K562 (cell line): ENCODE measurements around the gene HDAC2. TPM values are rescaled to one million over a fixed set of nuclear protein-coding genes. Genes with fewer than 3 reads are reported as not detected.
A peak's percentile ranks its signal among the peaks of the same experiment; 100 is the strongest.

Experiments used
- ATAC-seq: fragments of 200-7000 bp; cut with Tn5 transposase; 3 replicates; pipeline ENCODE4 v1.9.1; 2020; ENCODE audit warnings: moderate library complexity
- Bru-seq: library from RNA; stranded (reverse); fragments of 400-500 nt; gene quantifications from one replicate; lab custom pipeline; 2021; lab: Mats Ljungman, UMichigan
- BruChase-seq, 2 experiments: library from RNA; stranded (reverse); fragments of 400-500 nt; gene quantifications; one replicate each; lab custom pipeline; 2021; lab: Mats Ljungman, UMichigan
- BruUV-seq: library from RNA; stranded (reverse); fragments of 400-500 nt; replicated peaks from 2 replicates; lab custom pipeline; 2021; lab: Mats Ljungman, UMichigan
- CTCF ChIA-PET: fragments of 300-600 bp; formaldehyde crosslinking; extraction: SDS; loops from one replicate; lab custom pipeline; 2021; ENCODE audit warnings: low intra/inter-chr PET ratio; lab: Yijun Ruan, JAX
- POLR2A ChIA-PET: fragments of 300-600, 350-650 bp; sonication (Branson Sonifier 250); formaldehyde crosslinking; extraction: SDS; loops from one replicate; lab custom pipeline; 2021; ENCODE audit warnings: antibody characterized with exemption, inconsistent platforms; lab: Yijun Ruan, JAX
- DNase-seq, 4 experiments: peaks; one replicate each; pipeline versions ENCODE4 v3.0.0 to v3.0.0-alpha.2; 2011 to 2018; ENCODE audit warnings: low spot score in 3 of 4, mixed read lengths in 3 of 4; ENCODE audit errors: extremely low read depth in 1 of 4
- FAIRE-seq: peaks from 2 replicates; lab custom pipeline; 2011; peaks lifted over from hg19 to GRCh38; lab: Jason Lieb, UNC
- H2AFZ ChIP-seq: 2 replicates; pipeline ENCODE4 v1.6.0; 2011; ENCODE audit warnings: low read depth, low read length, control low read depth, inconsistent platforms
- H3K27ac ChIP-seq: fragments of 200-600 bp; 3 replicates; pipeline ENCODE4 v1.8.0; 2011; ENCODE audit warnings: low read depth, mild to moderate bottlenecking, control low read depth, inconsistent platforms, low read length, moderate library complexity, mixed read lengths; ENCODE audit errors: extremely low read depth
- H3K27me3 ChIP-seq, 2 experiments: fragments of 300-600 bp in 1 of 2; 2 replicates in 1 of 2; 3 replicates in 1 of 2; pipeline versions ENCODE4 v1.6.0 to v1.8.0; 2011; ENCODE audit warnings: inconsistent platforms in 2 of 2, low read length in 2 of 2, mild to moderate bottlenecking in 1 of 2, mixed read lengths in 1 of 2, moderate library complexity in 1 of 2; ENCODE audit not compliant: control insufficient read depth in 2 of 2, insufficient read depth in 2 of 2
- H3K36me3 ChIP-seq: fragments of 300-600 bp; 3 replicates; pipeline ENCODE4 v1.8.0; 2011; ENCODE audit warnings: mild to moderate bottlenecking, low read length, inconsistent platforms; ENCODE audit not compliant: control insufficient read depth, insufficient read depth
- H3K4me1 ChIP-seq, 2 experiments: fragments of 200-600 bp in 1 of 2; replicated peaks in 1 of 2; 2 replicates in 1 of 2; 3 replicates in 1 of 2; pipeline versions ENCODE4 v1.5.1 to v1.8.0; 2011; ENCODE audit warnings: inconsistent platforms in 2 of 2, low read length in 2 of 2, mild to moderate bottlenecking in 1 of 2, mixed read lengths in 1 of 2, moderate library complexity in 1 of 2; ENCODE audit not compliant: control insufficient read depth in 2 of 2, insufficient read depth in 2 of 2
- H3K4me2 ChIP-seq: 2 replicates; pipeline ENCODE4 v1.6.1; 2011; ENCODE audit warnings: low read length, control low read depth, inconsistent platforms, mixed read lengths; ENCODE audit not compliant: insufficient read depth
- H3K4me3 ChIP-seq: fragments of 200-600 bp; sonication (generic), shearing (Covaris generic); 2 replicates; pipeline ENCODE4 v1.5.1; 2016; ENCODE audit warnings: control low read depth, inconsistent platforms
- H3K79me2 ChIP-seq: fragments of 200-600 bp; 3 replicates; pipeline ENCODE4 v1.8.0; 2011; ENCODE audit warnings: low read length, inconsistent platforms; ENCODE audit not compliant: control insufficient read depth, insufficient read depth
- H3K9ac ChIP-seq, 2 experiments: 2 replicates each; pipeline versions ENCODE4 v1.6.0 to v1.6.1; 2011; ENCODE audit warnings: low read depth in 2 of 2, low read length in 2 of 2, control low read depth in 1 of 2, inconsistent platforms in 1 of 2, mild to moderate bottlenecking in 1 of 2, mixed read lengths in 1 of 2; ENCODE audit not compliant: insufficient read depth in 1 of 2
- H3K9me1 ChIP-seq: one replicate; pipeline ENCODE4 v1.6.0; 2011; ENCODE audit warnings: inconsistent platforms, mild to moderate bottlenecking, low read length, moderate library complexity; ENCODE audit not compliant: control insufficient read depth, insufficient read depth
- H3K9me3 ChIP-seq: replicated peaks from 2 replicates; pipeline ENCODE4 v1.5.1; 2011; ENCODE audit warnings: low read depth, low read length, inconsistent platforms; ENCODE audit not compliant: control insufficient read depth, insufficient read depth
- H4K20me1 ChIP-seq: replicated peaks from 2 replicates; pipeline ENCODE4 v1.6.1; 2011; ENCODE audit warnings: low read length, inconsistent platforms, mixed read lengths; ENCODE audit not compliant: control insufficient read depth, insufficient read depth
- CBX1 ChIP-seq: sonication (generic); IDR thresholded peaks from 2 replicates; pipeline ENCODE4 v1.6.1; 2016; ENCODE audit warnings: antibody characterized with exemption, low read depth, mild to moderate bottlenecking
- EGR1 ChIP-seq: fragments of 450-650 bp; conservative IDR thresholded peaks from 2 replicates; pipeline ENCODE4 v1.6.1; 2017; ENCODE audit warnings: mild to moderate bottlenecking
- FOXA3 ChIP-seq, 2 experiments: fragments of 450-650 bp in 1 of 2; sonication (generic) in 1 of 2; formaldehyde crosslinking; IDR thresholded peaks in 1 of 2; conservative IDR thresholded peaks in 1 of 2; 2 replicates each; pipeline versions ENCODE4 v1.4.0 to v1.8.0; 2020 to 2022; ENCODE audit warnings: mild to moderate bottlenecking in 2 of 2, missing genetic modification reagents in 1 of 2
- GABPB1 ChIP-seq: sonication (generic); formaldehyde crosslinking; IDR thresholded peaks from 2 replicates; pipeline ENCODE4 v1.8.0; 2022; ENCODE audit warnings: mild to moderate bottlenecking, missing genetic modification reagents
- HES1 ChIP-seq: fragments of 450-650 bp; IDR thresholded peaks from 2 replicates; pipeline ENCODE4 v1.6.1; 2016; ENCODE audit warnings: low read depth, mild to moderate bottlenecking, moderate library complexity
- HNRNPH1 ChIP-seq: fragments of 200-400 bp; formaldehyde crosslinking; optimal IDR thresholded peaks from 2 replicates; pipeline ENCODE3; 2017; ENCODE audit warnings: low read depth, mild to moderate bottlenecking, low read length, moderate library complexity
- HNRNPLL ChIP-seq: fragments of 200-400 bp; formaldehyde crosslinking; IDR thresholded peaks from 2 replicates; pipeline ENCODE4 v1.6.1; 2017; ENCODE audit warnings: low read length, low read depth, mild to moderate bottlenecking; ENCODE audit not compliant: poor library complexity, severe bottlenecking
- SNIP1 ChIP-seq: fragments of 450-650 bp; IDR thresholded peaks from 2 replicates; pipeline ENCODE4 v1.7.1; 2017; ENCODE audit warnings: low read depth, mild to moderate bottlenecking
- SOX6 ChIP-seq: fragments of 450-650 bp; IDR thresholded peaks from 2 replicates; pipeline ENCODE4 v1.6.1; 2014; ENCODE audit warnings: mild to moderate bottlenecking
- TSC22D4 ChIP-seq: fragments of 450-650 bp; IDR thresholded peaks from 2 replicates; pipeline ENCODE4 v1.6.1; 2016; ENCODE audit warnings: missing genetic modification characterization, missing biosample characterization, control low read depth
- ZNF561 ChIP-seq: fragments of 450-650 bp; formaldehyde crosslinking; conservative IDR thresholded peaks from 2 replicates; pipeline ENCODE4 v1.4.0; 2020; ENCODE audit warnings: mild to moderate bottlenecking, moderate library complexity
- ZNF740 ChIP-seq, 3 experiments: fragments of 200-800 bp in 1 of 3; sonication (Bioruptor generic) in 1 of 3; sonication (generic) in 1 of 3; formaldehyde crosslinking in 1 of 3; IDR thresholded peaks; 2 replicates each; pipeline versions ENCODE4 v1.6.1 to v1.8.0; 2016 to 2022; ENCODE audit warnings: mild to moderate bottlenecking in 2 of 3, missing compliant biosample characterization in 2 of 3, missing genetic modification characterization in 2 of 3, missing genetic modification reagents in 1 of 3
- WGBS: fragments of 100-300 bp; shearing (Covaris generic); methylation state at CpG from one replicate; pipeline ENCODE4 v1.1.6; 2016; ENCODE audit warnings: low coverage, mixed read lengths; ENCODE audit not compliant: insufficient coverage; ENCODE audit errors: missing lambda C conversion rate; 5-methylcytosine and 5-hydroxymethylcytosine counted together
- in situ Hi-C: fragments of 300-500 bp; cut with MboI; formaldehyde crosslinking; loops from 4 replicates; pipeline ENCODE4 v1.15.0; 2018; ENCODE audit warnings: inconsistent platforms, mixed read lengths
- intact Hi-C: fragments of 100-400 bp; cut with micrococcal nuclease; formaldehyde crosslinking; loops from 2 replicates; pipeline ENCODE4 v1.14.2; 2022
- long read RNA-seq, 3 experiments: library from polyadenylated mRNA in 2 of 3; library from RNA in 1 of 3; unstranded in 2 of 3; stranded (forward) in 1 of 3; transcript quantifications; one replicate each; pipeline ENCODE4 v2.0.0, GENCODE V29; 2019 to 2022
- polyA minus RNA-seq, 3 experiments: library from RNA; depleted of rRNA, polyadenylated mRNA; stranded (reverse); fragments of >200 nt; gene quantifications; 2 replicates each; pipeline ENCODE4 v1.2.3, GENCODE V29; 2011
- polyA plus RNA-seq, 8 experiments: library from polyadenylated mRNA; depleted of rRNA in 4 of 8; stranded (reverse) in 5 of 8; unstranded in 3 of 8; fragments of >200 nt; fragmentation: Nextera tagmentation in 2 of 8; fragmentation: Illumina TruSeq in 1 of 8; extraction: Ambion mirVana in 2 of 8; extraction: Trizol in 1 of 8; gene quantifications; 2 replicates each; pipeline versions ENCODE4 v1.2.1 to v1.2.3, GENCODE V29; 2011 to 2014; ENCODE audit warnings: inconsistent platforms in 1 of 8, missing spikeins in 1 of 8
- total RNA-seq, 7 experiments: library from RNA; depleted of rRNA in 6 of 7; stranded (reverse); fragments of >200 nt in 6 of 7; fragmentation: Illumina TruSeq in 2 of 7; extraction: Trizol in 2 of 7; gene quantifications; 2 replicates each; pipeline versions ENCODE4 v1.2.1 to v1.2.3, GENCODE V29; 2011 to 2021; ENCODE audit warnings: low replicate concordance in 1 of 7

HDAC2 gene
- 38.7 and 143 TPM in 2 replicates for total RNA-seq (2011; cell fraction: chromatin; rRNA removed; ENCODE audit: low replicate concordance)
- total RNA-seq (2011; cell fraction: nucleolus; rRNA removed) = 19.2 and 24.3 TPM in 2 replicates
- 54.0 and 89.6 TPM in 2 replicates for total RNA-seq (2011; cell fraction: nucleoplasm; rRNA removed)
- total RNA-seq (2014; rRNA removed) (75.5 and 85.0 TPM in 2 replicates), total RNA-seq (2014; rRNA removed; fragmentation: Illumina TruSeq; extraction: Trizol) (151 and 174 TPM in 2 replicates), total RNA-seq (2015; rRNA removed; fragmentation: Illumina TruSeq; extraction: Trizol) (133 and 134 TPM in 2 replicates), total RNA-seq (2021) (154 and 161 TPM in 2 replicates), polyA plus RNA-seq (2011; rRNA removed) (187 and 277 TPM in 2 replicates), polyA plus RNA-seq (2014; fragmentation: Illumina TruSeq; extraction: Trizol) (185 and 186 TPM in 2 replicates), polyA plus RNA-seq (2014; fragmentation: Nextera tagmentation; extraction: Ambion mirVana) (10 to 100 TPM; 67.0 to 80.7 TPM), polyA plus RNA-seq (2014; rRNA removed) (191 and 209 TPM in 2 replicates), polyA minus RNA-seq (2011; rRNA and poly(A)+ RNA removed) (465 and 492 TPM in 2 replicates), Bru-seq, nascent RNA (percentile 92 among the genes with signal in this experiment), BruChase-seq, experiment 1, labeled RNA remaining after a 2-hour chase (percentile 95 among the genes with signal in this experiment), BruChase-seq, experiment 2, labeled RNA remaining after a 6-hour chase (percentile 95 among the genes with signal in this experiment)
- polyA plus RNA-seq (2011; cell fraction: cytosol; rRNA removed) = 81.2 and 155 TPM in 2 replicates
- polyA plus RNA-seq (2011; cell fraction: nucleus; rRNA removed) = 38.4 and 56.3 TPM in 2 replicates
- polyA plus RNA-seq (2012) = 140 and 196 TPM in 2 replicates
- 105 and 107 TPM in 2 replicates for polyA minus RNA-seq (2011; cell fraction: cytosol; rRNA and poly(A)+ RNA removed)
- polyA minus RNA-seq (2011; cell fraction: nucleus; rRNA and poly(A)+ RNA removed) = 37.4 and 54.4 TPM in 2 replicates
- long read RNA-seq, experiment 1, full-length matches to known transcripts = 598 of 676 reads
- long read RNA-seq, experiment 1, partial matches to known transcripts = 48 of 676 reads
- long read RNA-seq, experiment 1, other reads (novel, unspliced or antisense) = 30 of 676 reads
- long read RNA-seq, experiment 2, full-length matches to known transcripts = 50 of 107 reads
- long read RNA-seq, experiment 2, partial matches to known transcripts = 51 of 107 reads
- long read RNA-seq, experiment 2, other reads (novel, unspliced or antisense) = 6 of 107 reads
- long read RNA-seq, experiment 3, full-length matches to known transcripts = 118 of 321 reads
- long read RNA-seq, experiment 3, partial matches to known transcripts = 194 of 321 reads
- long read RNA-seq, experiment 3, other reads (novel, unspliced or antisense) = 9 of 321 reads

DNA sequence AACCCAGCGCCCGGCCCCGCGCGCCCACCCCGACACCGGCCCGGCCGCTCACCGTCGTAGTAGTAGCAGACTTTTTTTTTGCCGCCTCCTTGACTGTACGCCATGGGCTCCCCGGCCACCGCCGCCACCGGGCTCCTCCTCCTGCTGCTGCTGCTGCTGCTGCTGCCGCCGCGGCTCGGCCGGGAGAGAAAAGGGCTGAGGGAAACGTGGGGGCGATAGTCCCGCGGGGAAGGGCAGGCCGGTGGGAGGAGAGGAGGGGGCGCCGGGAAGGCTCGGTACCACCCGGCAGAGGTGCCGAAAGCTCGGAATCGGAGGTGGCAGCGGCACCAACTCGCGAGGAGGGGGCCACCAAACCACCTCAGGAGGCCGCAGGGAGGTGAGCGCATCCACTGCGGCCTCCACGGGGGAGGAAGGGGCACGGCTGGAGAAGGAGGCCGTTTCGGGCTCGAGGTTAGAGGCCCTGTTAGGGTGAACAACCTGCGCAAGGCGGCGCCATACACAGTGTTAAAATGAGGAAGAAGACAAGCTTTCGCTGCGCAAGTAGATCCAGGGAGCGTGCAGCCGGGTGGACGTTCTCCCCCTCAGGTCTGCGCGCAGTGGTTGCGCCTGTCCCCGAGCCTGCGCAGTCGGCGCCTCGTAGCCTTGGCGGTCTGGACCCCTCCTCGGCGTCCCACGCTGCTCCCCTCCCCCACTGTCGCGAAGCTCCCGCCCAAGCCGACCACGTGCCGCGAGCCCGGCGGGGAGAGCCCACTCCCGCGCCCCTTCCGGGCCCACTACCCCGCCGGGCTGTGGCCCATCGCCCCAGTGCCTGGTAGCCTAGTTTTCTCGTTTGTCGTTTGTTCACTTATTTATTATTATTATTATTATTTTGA is at the start of gene HDAC2:
Gene HDAC2, minus strand, starts transcription at position 344 of the 872 bp plus-strand sequence. Its CDS starts 240 bp downstream, at position 104.
- POLR2A ChIA-PET = interaction anchor here (0.6 to 1.0 kb wide), 4 partner anchors 9 to 27 kb away, joined by 3 to 5 read pairs (median 4); no protein-coding TSS in a partner anchor
- peaks cover 6% of the 10 kb centered on the region for H4K20me1 ChIP-seq
- H2AFZ ChIP-seq = peak within 1 kb of the TSS; percentile 99
- in situ Hi-C loops = no loop called here
- peak within 1 kb of the TSS; percentile 86 to 93 for H3K9ac ChIP-seq
- DNase-seq (peak; percentile 91 to 93 (median 92)), ATAC-seq (peak; percentile 84), FAIRE-seq (peak; percentile 83)
- peaks cover 5 to 10% of the 10 kb centered on the region in 2 experiments; a peak in 4 of 5 replicates for H3K4me1 ChIP-seq
- peaks cover 55% of the 10 kb centered on the region for H3K79me2 ChIP-seq
- no peaks in the 10 kb centered on the region for H3K9me1 ChIP-seq
- peak within 1 kb of the TSS; percentile 78 for H3K4me3 ChIP-seq
- H3K27me3 ChIP-seq = no peaks in the 10 kb centered on the region
- H3K9me3 ChIP-seq = no peaks in the 10 kb centered on the region
- peaks cover 7% of the 10 kb centered on the region; the same call in 1 of the 3 replicates for H3K36me3 ChIP-seq
- CTCF ChIA-PET = no interaction called here
- BruUV-seq = no TSS peak
- intact Hi-C loops = no loop called here
- H3K4me2 ChIP-seq = peak within 1 kb of the TSS; percentile 89
- under 1% methylated on average over 34 of the region's 82 CpGs for WGBS
- peak within 1 kb of the TSS; percentile 92 for H3K27ac ChIP-seq
- TF ChIP-seq EGR1 (peak; percentile 64), HNRNPLL (peak; percentile 82), TSC22D4 (tag) (no peak), HNRNPH1 (no peak), CBX1 (peak; percentile 71; the same call in 1 of the 2 replicates), SOX6 (peak; percentile 39; the same call in 1 of the 2 replicates), GABPB1 (CRISPR knock-in tag) (peak; percentile 66), ZNF740 (CRISPR knock-in tag; IDR thresholded peaks at IDR 0.05) (peak; percentile 69), ZNF740 (tag; IDR thresholded peaks at IDR 0.05) (no peak), ZNF561 (CRISPR knock-in tag) (no peak), FOXA3 (CRISPR knock-in tag; conservative IDR thresholded peaks at IDR 0.05 in 1 of 2, IDR thresholded peaks at IDR 0.05 in 1 of 2) (peak in 1 of 2 experiments; percentile 87; a peak in 2 of 4 replicates), SNIP1 (no peak), HES1 (no peak)
